Keratinocyte (primary cell): ENCODE measurements around the gene RABGEF1.

ENCODE experiments used
- EZH2 ChIP-seq: IDR thresholded peaks from one replicate; pipeline ENCODE4 v1.6.1; 2012; ENCODE audit warnings: inconsistent platforms, mild to moderate bottlenecking, low read length, moderate library complexity
- TF ChIP-seq, protein P1 (sequence below), 3 experiments: IDR thresholded peaks in 1 of 3; conservative IDR thresholded peaks in 1 of 3; optimal IDR thresholded peaks in 1 of 3; 2 replicates in 2 of 3; 3 replicates in 1 of 3; pipeline versions ENCODE3 to v1.5.1; 2011; ENCODE audit warnings: low read length in 3 of 3, mild to moderate bottlenecking in 3 of 3, moderate library complexity in 2 of 3, control low read depth in 1 of 3, inconsistent platforms in 1 of 3; ENCODE audit not compliant: insufficient read depth in 2 of 3; ENCODE audit errors: extremely low read depth in 1 of 3

DNA sequence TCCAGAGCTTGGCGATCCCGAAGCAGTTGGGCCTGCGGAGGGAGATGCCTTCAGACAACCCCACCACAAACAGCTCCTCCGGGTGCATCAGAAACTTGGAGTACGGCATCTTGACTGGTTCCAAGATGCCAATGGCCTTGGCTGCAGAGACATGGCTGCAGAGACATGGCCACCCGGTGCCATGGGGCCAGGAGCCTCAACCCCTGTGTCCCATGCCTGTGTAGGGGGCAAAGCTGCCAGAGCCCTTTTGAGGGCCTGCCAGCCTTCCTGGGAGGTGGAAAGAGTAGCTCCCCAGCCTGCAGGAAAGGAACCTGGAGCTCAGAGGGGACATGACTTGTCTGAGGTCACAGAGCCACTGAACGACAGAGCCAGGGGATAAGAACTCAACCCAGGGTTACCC is 83.5 kb downstream of the RABGEF1 start:
- TF ChIP-seq, protein P1, sequence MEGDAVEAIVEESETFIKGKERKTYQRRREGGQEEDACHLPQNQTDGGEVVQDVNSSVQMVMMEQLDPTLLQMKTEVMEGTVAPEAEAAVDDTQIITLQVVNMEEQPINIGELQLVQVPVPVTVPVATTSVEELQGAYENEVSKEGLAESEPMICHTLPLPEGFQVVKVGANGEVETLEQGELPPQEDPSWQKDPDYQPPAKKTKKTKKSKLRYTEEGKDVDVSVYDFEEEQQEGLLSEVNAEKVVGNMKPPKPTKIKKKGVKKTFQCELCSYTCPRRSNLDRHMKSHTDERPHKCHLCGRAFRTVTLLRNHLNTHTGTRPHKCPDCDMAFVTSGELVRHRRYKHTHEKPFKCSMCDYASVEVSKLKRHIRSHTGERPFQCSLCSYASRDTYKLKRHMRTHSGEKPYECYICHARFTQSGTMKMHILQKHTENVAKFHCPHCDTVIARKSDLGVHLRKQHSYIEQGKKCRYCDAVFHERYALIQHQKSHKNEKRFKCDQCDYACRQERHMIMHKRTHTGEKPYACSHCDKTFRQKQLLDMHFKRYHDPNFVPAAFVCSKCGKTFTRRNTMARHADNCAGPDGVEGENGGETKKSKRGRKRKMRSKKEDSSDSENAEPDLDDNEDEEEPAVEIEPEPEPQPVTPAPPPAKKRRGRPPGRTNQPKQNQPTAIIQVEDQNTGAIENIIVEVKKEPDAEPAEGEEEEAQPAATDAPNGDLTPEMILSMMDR (optimal IDR thresholded peaks at IDR 0.05 in 1 of 3, IDR thresholded peaks at IDR 0.05 in 1 of 3, conservative IDR thresholded peaks at IDR 0.05 in 1 of 3; ENCODE audit: extremely low read depth in 1 of 3, insufficient read depth in 2 of 3, low read length in 3 of 3), result no peak
- TF ChIP-seq EZH2, result no peak
